ENCODE data around the gene CFAP298. TPM values are rescaled to one million over a fixed set of nuclear protein-coding genes. Genes with fewer than 3 reads are reported as not detected.

Gene CFAP298
- total RNA-seq, 4 donors from 2014 or later = 9.7 to 45.3 (median 27.4) TPM

GRCh38 chr21:32580949-32581348 is 31.2 kb downstream of the CFAP298 start:
- Histone ChIP-seq H3K27me3 (no peaks in the 10 kb centered on the region), H3K4me1 (no peaks in the 10 kb centered on the region), H3K9me3 (no peaks in the 10 kb centered on the region), H3K36me3 (no peaks in the 10 kb centered on the region), H3K27ac (no peak overlapping the region), H3K4me3 (no peak overlapping the region)
- TF ChIP-seq CTCF (IDR thresholded peaks at IDR 0.05) = no peak
- no peak for TF ChIP-seq POLR2A (IDR thresholded peaks at IDR 0.05)
- DNase-seq = no peak
- intact Hi-C loops (cut with DNase I; ENCODE audit: low total_unique reads) = no loop called here

GRCh38 chr21:32578107-32578691 is 34.0 kb downstream of the CFAP298 start:
- no peak for DNase-seq
- no peaks in the 10 kb centered on the region for H3K36me3 ChIP-seq
- no peak overlapping the region for H3K27ac ChIP-seq
- H3K4me1 ChIP-seq = no peaks in the 10 kb centered on the region
- no peaks in the 10 kb centered on the region for H3K9me3 ChIP-seq
- H3K4me3 ChIP-seq = no peak overlapping the region
- H3K27me3 ChIP-seq = no peaks in the 10 kb centered on the region
- intact Hi-C loops (cut with DNase I; ENCODE audit: low total_unique reads) = no loop called here
- TF ChIP-seq CTCF (IDR thresholded peaks at IDR 0.05) (no peak), POLR2A (IDR thresholded peaks at IDR 0.05) (no peak)

GRCh38 chr21:32576011-32576410 is 36.2 kb downstream of the CFAP298 start:
- H3K4me1 ChIP-seq = no peaks in the 10 kb centered on the region
- H3K27me3 ChIP-seq = no peaks in the 10 kb centered on the region
- no peaks in the 10 kb centered on the region for H3K36me3 ChIP-seq
- H3K4me3 ChIP-seq = no peak overlapping the region
- TF ChIP-seq CTCF (IDR thresholded peaks at IDR 0.05) (no peak), POLR2A (IDR thresholded peaks at IDR 0.05) (no peak)
- DNase-seq = no peak
- no peaks in the 10 kb centered on the region for H3K9me3 ChIP-seq
- intact Hi-C loops (cut with DNase I; ENCODE audit: low total_unique reads) = no loop called here
- H3K27ac ChIP-seq = no peak overlapping the region

- no peak for DNase-seq
- H3K4me1 ChIP-seq = no peaks in the 10 kb centered on the region
- no peaks in the 10 kb centered on the region for H3K27me3 ChIP-seq
- intact Hi-C loops (cut with DNase I; ENCODE audit: low total_unique reads) = no loop called here
- TF ChIP-seq POLR2A (IDR thresholded peaks at IDR 0.05) = no peak
- no peak for TF ChIP-seq CTCF (IDR thresholded peaks at IDR 0.05)
- no peak overlapping the region for H3K4me3 ChIP-seq
- H3K36me3 ChIP-seq = no peaks in the 10 kb centered on the region
- H3K27ac ChIP-seq = no peak overlapping the region
- no peaks in the 10 kb centered on the region for H3K9me3 ChIP-seq
Measured at GRCh38 chr21:32574946-32575925, 36.9 kb downstream of the CFAP298 start.

Measured in uterus (tissue), 4 donors.